Activated CD4-positive, alpha-beta memory T cell treated with anti-CD3 and anti-CD28 coated beads, Interleukin-2, amount 10 ng/mL, durations not matched to agents 7 days and 5 days (primary cell): Measurements from ENCODE around the gene SMURF2. TPM values are rescaled to one million over a fixed set of nuclear protein-coding genes. Genes with fewer than 3 reads are reported as not detected.

Source experiments
- total RNA-seq, 2 experiments: library from RNA; stranded (reverse); gene quantifications; one replicate each; pipeline ENCODE4 v1.2.3, GENCODE V29; 2021

SMURF2 gene
- total RNA-seq, 2 experiments from 2014 or later: 14.6 to 14.8 TPM

Other genes starting within 250 kb of the SMURF2 start
- gene MILR1, start 213.2 kb downstream of the SMURF2 start, total RNA-seq: under 1 TPM; 0.35 to 0.80 TPM
- gene POLG2, start 165.3 kb downstream of the SMURF2 start, total RNA-seq: 10 to 100 TPM; 34.7 to 35.2 TPM
- gene DDX5, start 156.0 kb downstream of the SMURF2 start, total RNA-seq: 100 to 1,000 TPM; 713 to 732 TPM
- 10 to 100 TPM; 47.7 to 48.5 TPM for gene CEP95, start 155.3 kb downstream of the SMURF2 start, total RNA-seq